CD4-positive, alpha-beta T cell treated with Interferon alpha-2 for 1 hour (primary cell): Measurements from ENCODE around the gene SERPIND1.
A peak's percentile ranks its signal among the peaks of the same experiment; 100 is the strongest.

Experiments
- DNase-seq, 2 donors: peaks; one replicate each; pipeline ENCODE4 v3.0.0-alpha.2; 2020 to 2022

Gene SERPIND1

DNA sequence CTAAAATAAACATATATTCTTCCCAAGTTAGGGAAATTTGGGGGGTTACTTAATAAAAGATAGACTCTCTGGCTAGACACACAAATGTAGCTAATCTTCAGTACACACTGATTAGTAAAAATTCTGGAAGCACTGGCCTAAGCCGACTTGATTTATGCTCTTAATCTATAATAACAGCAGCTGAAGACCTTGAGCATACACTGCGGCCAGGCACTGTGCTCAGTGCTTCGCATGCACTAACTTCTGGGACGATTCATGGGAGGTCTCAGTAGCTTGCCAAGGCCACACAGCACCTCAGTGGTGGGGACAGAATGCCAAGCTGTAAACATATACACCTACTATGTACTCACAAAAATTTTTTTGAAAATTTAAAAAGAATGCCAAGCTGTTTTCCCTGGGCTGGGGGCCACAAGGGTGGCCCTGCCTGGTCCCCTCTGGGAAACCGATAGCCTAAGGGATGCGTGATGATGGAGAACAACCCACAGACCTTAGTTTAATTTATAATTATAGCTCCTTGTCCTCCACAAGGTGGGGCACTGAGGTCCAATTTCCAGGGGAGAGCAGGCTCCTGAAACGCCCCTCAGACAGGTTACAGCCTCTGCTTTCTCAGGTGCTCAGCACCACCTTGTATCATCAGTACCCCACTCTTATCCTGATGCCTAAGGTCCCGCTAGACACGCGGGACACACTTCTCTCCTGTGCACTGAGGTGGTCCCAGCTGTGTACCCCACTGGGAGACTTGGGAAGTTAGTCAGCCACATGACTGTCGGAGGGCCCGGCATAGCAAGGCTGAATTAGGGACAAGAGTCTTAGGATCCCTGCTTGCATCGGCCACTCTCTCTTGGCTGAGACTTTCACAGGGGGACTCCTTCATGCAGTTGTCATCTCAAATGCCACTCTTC lies 20.1 kb downstream of the SERPIND1 start:
- no peak for DNase-seq

DNA sequence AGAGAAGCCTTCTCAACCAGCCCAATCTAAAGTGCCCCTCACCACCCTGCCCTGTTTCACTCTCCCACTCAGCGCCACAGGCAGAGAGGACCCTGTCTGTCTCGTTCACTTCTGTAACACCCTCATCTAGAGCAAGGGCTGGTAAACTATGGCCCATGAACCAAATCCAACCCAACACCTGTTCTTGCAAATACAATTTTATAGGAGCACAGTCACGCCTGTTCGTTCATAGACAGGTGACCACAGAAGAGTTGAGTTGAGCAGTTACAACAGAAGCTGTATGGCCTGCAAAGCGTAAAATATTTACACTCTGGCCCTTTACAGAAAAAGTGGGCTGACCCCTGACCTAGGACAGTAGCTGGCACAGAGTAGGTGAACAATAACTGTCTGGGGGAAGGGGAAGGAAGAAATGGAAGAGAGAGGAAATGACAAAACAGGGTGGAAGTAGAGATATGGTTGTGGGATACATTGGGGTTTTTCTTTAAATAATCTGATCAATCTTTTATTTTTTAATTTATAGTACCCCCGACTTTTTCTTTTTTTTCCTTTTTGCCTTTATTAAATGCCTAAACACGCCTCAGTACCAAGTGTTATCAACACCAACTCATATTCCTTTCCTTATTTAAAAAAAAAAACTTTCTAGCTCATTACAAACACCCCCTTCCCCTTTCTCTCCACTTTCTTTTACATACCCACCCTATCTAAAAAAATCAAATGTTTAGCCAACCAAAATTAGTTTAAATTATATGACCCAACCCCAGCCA lies 20.9 kb downstream of the SERPIND1 start:
- no peak for DNase-seq

DNA sequence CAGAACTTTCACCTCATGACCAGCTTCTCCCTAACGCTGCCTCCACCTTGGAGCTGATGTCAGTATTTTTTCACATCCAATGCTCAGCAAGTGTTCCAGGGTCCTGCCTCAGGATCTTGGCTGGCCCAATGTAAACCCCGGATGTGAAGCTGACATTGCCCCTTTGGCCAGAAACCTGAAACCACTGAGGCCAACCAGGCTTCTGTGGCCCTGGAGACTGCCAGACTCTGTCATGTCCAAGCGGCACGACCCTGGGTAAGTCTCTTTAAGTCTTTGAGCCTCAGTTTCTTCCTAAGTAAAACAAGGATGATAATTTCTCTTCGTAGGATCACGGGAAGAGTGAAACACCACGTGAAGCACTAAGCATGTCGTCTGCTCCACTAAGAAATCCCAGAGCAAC lies 22.8 kb downstream of the SERPIND1 start:
- DNase-seq, result no peak

DNA sequence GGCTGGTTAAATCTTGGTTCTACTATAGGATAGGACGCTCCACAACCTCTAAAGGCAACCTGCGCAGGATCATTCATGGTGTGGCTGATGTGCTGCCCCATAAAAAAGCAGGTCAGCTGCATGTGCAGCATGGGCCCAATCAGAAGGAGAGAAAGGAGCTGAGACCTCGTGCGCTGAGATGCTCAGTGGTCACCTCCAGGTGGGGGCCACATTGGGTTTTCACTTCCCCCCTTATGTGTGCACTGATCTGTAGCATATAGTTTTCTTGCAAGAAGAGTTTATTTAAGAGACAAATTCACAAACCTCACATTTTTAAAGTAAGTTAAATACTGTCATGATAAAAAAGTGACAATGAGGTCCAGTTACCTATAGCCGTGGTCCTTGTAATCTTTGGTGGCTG lies 24.3 kb downstream of the SERPIND1 start:
- no peak for DNase-seq

DNA sequence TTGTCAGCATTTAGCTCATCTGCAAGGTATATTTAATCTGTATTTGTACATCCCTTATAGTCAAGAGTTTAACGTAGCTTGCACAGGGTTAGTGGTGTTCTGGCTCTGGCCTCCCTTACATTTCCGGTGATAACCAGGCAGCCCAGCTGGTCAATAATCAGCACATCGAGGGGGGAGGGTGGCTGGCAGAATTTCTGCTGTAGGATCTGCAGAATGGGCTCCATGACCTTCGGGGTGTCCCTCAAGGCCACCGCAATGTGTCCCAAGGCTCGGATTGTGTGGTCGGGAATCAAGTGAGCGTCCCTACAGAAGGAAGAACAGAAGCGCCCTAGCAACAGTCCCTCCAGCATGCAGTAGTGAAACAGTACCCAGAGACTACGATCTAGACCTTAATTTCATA lies 25.1 kb downstream of the SERPIND1 start:
- DNase-seq, result no peak

DNA sequence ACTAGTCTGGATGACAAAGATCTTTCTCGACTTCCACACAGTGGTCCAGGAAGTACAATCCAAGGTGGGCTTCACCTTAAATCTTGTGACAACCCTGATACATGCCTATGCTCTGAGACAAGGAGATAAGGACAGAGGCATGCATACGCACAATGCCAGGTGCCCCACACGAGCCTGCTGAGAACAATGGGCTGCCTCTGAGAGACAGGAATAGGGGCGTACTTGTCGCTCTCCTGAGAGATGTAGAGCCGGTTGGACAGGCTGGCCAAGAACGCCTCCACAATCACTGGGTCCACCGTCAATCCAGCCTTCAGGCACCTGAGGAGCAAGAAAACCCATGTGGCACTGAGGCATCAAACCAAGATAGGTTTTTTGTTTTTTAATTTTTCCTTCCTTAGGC lies 25.5 kb downstream of the SERPIND1 start:
- no peak for DNase-seq

DNA sequence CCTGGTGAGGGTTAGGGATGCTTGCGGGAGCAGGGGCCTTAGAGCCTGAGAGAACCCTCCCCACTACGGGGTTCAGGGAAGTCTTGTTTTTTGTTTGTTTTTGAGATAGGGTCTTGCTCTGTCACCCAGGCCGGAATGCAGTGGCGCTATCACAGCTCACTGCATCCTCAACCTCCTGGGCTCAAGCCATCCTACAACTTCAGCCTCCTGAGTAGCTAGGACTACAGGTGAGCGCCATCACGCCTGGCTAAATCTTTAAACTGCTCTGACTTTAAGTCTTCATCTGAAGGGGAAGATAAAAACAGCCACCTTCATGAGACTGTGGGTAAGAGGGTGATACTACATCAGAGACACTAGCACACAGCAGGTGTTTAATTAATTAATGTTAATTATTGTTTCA lies 28.5 kb downstream of the SERPIND1 start:
- DNase-seq, result no peak

DNA sequence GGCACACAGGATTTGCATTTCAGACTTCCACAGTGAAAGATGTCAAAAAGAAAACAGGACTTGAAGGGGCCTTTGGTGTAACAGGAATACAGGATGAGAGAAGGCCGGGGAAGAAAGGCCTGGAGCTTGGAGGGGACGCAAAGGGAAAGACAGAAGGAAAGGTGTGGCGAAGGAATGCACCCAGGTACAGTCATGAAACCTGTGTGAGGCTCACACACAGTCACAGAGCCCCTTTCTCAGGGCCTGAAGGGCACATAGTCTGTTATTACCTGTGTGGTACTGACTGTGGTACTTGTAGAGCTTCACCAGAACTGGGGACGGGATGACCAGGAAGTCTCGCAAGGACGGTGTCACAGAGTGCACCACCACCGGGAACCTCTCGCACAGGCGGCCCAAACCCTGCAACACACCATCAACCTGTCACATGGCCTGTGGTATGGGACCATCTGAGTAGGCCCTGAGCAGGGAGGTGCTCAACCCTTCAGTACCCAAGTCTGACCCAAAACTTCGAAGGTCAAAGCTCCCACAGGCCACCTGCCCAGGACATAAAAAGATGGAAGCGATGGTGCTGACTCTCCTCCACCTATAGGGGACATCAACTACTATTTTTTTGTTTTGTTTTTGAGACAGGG lies 29.1 kb downstream of the SERPIND1 start:
- no peak for DNase-seq

DNA sequence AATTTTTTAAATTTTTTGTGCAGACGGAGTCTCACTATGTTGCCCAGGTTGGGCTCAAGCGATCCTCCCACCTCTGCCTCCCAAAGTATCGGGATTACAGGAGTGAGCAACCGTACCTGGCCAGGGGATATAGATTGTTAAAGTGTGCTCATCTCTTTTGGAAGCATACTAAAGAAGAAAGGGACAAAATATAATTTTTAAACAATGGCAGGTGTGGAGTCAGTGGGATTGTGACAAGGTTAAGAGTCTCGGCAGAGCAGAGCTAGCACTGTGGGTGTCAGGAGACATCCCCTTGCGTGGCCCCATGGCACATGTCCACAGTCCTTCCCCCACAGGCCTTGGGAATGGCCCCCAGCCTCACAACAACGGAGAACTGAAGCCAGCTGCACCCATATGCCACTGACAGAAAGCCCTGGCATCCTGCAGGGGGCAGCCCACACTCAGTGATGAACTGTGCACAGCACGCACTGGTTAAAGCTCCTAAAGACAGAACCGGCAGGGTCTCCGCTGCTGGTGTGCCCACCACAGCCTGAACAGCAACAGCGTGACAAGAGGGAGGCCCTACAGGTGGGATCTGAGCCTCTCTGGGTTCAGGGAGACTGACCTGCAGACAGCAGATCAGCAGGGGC lies 29.9 kb downstream of the SERPIND1 start:
- DNase-seq, result peak; percentile 12 to 33

DNA sequence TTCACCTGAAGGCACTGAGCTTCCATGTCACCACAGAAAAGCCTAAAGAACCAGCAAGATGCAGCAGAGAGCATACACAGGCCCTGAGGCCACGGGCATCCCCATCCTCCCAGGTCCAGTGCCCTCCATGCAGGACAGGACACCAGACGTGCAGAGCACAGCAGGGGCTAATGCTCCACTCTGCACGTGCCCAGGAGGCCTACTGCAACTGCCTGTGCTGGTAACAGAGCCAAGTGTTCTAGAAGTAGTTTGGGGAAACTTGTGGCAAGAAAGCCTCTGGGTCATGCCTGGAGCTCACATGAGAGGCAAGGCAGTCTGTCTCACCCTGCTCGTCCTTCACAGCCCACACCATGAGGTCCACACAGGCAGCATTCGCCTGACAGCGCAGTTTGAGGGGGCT lies 30.7 kb downstream of the SERPIND1 start:
- no peak for DNase-seq

DNA sequence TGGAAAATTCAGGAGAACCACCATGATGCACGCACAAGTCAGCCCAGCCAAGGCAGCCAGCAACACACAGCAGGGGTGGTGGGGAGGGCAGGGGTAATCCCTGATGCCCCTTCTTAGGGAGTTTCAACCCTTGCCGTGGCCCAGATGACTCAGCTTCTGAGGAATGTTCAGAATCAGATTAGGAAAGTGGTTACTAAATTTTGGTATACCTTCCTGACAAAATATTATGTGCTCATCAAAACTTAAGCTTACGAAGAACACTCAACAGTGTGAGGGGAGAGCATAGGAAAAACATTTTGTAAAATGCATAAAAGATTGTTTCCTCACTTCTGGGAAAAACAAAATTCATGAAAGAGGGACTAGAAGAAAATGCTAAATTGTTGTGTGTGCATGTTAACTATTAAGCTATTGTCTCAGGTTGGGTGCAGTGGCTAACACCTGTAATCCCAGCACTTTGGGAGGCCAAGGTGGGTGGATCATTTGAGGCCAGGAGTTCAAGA lies 32.1 kb downstream of the SERPIND1 start:
- no peak for DNase-seq

DNA sequence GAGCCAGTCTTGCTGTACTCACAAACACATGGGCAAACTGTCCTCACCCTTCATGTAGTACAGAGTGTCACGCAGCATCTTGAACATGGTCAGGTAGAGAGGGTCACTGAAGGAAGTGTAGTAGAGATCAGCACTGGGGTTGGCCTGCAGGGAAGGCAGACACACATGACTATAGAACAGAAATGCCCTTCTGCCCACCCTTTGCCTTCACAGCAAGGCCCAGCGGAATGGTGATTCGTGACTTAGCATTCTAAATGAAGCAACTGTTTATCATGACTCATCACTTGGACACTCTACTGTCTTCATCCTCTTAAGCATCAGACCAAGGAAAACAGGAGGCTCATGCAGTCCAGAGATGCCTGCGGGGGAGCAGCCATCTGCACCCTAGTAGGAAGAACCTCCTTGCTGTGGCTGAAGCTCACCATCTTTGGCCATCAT lies 33.4 kb downstream of the SERPIND1 start:
- no peak for DNase-seq

DNA sequence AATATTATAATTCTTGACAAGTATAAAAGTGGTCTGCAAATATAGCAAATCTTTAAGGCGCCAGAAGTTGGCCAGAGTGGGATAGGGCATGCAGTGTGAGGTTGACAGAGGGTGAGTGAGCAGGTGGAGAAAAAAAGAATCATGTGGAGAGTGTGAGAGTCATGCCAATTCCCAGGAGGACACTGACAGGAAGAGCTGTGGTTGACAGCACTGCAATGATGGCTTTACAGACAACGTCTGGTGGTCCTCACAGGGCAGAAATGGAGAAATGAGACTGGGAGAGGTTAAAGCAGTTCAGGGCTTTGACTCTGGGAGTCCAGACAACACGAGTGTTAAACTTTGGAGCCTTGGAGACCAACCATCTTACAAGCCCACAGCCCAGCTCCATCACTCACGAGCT lies 34.9 kb downstream of the SERPIND1 start:
- no peak for DNase-seq

DNA sequence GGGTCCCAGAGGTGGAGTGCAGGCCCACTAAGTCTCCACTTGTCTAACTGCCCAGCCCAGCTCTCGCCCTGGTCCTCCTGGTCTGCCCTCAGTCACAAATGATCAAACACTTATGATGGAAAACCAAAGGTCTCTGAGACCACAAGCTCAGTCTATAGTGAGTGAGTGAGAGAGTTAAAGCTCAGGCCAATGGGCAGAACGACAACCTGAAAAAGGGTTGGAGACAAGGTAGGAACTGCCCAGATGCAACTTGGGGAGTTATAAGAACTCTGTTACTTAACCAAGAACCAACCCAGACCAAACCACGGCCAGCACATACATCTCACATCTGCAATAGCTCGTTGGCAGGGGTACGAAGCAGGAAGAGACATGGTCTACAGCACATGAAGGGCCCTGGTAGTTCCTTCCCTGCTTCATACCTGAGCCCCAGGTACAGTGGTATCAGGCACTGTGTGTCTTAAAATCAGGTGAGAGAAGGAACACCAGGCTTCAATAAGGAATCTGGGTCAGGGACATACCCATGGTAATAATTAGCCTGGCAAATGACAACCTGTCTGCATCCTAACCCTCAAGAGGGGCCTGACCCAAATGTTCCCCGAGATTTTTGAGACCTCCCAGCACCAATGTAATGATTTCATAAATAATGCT lies 35.7 kb downstream of the SERPIND1 start:
- no peak for DNase-seq

DNA sequence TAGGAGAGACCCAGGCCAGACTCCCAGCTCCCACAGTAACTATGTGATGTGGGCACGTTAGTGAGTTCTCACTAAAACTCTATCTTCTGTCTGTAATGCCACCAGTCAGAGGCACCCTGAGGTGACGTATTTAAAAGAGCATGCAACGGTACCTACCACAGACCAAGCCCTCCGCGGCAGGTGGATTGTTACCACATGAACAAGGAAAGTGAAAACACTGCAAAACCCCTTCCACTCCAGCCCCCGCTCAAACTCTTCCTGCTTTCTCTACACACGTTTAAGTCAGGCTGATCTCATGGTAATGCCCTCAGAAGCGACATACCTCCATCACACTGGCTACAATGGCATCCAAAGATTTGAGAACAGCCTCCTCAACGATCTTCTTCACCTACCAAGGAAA lies 36.7 kb downstream of the SERPIND1 start:
- DNase-seq, result peak; percentile 5 to 10

DNA sequence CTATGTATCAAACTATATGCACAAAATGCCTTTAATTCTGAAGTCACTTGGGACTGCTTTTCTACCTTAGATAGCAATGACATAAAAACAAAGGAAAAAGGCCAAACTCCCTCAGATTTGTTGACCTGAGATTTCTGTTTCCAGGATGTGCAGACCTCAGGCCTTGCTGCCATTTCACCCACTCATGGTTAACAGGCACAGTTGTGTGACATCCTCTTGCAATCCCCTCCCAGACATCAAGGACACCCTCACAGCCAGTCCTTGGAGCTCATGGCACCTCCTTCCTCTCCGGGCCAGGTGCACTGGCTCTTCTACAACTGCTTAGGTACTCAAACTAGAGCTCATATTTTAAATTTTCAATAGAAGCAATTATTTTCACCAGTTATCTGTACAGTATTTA lies 37.3 kb downstream of the SERPIND1 start:
- no peak for DNase-seq

DNA sequence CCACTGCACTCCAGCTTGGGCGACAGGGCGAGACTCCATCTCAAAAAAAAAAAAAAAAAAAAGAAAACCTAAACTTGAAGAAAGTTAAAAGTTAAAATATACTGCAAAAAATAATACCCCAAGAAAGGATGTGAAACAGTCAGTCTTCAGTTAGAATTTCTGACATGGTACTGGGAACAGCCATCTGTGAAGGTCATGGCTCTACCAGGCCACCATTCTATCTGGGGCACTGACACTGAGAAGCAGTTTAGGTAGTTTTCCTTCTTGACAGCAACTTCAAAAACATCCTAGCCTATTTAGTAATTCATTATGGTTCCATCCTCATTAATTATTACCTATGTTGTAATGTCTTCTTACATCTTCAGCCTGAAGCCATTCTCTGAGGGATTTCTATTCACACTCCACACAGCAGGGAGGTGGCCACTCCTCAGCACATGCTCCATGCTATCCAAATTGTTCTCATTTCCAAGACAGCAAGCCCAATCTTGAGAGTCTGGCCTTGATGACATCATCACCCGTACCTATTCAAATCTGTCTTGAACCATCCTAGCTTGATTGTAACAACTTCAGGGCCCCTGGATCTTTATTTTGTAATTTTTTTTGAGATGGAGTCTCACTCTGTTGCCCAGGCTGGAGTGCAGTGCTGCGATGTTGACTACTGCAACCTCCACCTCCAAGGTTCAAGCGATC lies 38.2 kb downstream of the SERPIND1 start:
- no peak for DNase-seq

DNA sequence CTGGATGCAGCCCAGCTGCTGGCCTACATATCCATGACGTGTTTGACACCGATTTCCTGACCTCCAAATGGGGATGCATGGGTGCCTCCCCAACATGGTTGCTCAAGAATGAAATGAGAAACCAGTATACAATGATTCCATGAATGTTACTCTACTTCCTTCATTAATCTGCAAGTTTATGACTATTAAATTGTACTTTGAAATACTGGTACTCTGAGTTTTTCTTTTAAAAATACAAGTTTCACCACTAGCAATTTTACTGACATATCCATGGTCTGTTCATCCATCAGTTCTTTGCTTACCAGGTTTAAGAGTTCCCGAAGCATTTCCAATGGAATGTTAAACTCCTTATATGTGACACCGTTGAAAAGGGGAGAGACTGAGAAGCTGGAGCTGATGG lies 39.1 kb downstream of the SERPIND1 start:
- DNase-seq, result no peak

DNA sequence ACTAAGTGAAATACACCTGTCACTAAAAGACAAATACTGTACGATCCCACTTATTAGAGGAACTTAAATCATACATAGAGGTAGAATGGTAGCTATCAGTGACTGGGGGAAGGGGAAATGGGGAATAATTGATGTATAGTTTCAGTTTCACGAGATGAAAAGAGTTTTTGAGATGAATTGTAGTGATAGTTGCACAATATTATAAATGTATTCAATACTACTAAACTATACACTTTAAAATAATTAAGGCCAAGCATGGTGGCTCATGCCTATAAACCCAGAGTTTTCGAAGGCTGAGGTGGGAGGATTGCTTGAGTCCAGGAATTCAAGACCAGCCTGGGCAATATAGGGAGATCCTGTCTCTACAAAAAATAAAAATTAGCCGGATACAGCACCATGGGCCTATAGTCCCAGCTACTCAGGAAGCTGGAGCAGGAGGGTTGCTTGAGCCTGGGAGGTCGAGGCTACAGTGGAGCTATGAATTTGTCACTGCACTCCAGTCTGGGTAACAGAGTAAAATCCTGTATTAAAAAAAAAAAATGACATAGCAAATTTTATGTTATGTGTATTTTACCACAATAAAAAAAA lies 40.4 kb downstream of the SERPIND1 start:
- no peak for DNase-seq

DNA sequence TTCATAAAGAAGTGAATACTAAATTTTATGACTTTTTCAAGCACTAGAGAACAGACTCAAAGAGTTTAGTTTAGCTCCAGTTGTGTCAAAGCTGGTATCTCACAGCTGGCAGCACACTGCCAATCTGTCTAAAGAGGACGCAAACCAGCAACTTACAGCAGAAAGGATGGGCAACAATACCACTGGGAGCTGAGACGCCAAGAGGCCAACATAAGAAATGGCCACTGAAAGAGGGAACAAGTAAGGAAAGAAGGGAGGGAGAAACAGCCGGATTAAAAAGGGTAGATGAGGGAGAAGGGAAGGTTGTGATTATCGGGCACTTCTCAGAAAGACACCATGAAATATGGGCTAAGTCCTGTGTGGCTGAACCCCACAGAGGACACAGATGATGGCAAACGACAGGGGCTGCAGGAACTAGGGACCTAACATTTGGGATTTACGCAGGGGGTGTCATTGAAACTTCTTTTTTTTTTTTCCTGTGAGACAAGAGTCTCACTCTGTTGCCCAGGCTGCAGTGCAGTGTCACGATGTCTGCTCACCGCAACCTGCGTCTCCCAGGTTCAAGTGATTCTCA lies 41.7 kb downstream of the SERPIND1 start:
- DNase-seq, result no peak

DNA sequence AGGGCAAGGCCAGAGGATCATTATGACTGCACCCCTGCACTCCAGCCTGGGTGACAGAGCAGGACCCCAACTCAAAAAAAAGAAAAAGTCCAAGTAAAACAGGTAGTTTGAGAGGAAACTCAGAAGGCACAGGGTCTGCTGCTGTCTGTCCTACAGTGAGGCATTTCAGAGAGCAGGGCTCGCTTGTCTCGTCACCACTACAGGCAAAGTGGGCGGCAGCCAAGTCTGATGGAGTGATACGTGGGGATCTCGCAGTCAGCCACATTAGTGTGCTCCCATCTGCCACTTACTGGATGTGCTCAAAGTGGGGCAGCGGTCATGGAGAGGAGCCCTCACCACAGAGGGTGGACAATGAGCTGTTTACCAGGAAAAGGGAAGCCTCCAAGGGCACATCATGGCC lies 42.6 kb downstream of the SERPIND1 start:
- DNase-seq, result no peak
